GM12873 (cell line): ENCODE results near the gene STRIP2.

ENCODE experiments used
- CTCF ChIP-seq: IDR thresholded peaks from 2 replicates; pipeline ENCODE4 v1.5.1; 2012; ENCODE audit warnings: low read depth, mild to moderate bottlenecking, moderate library complexity, low read length, control low read depth; ENCODE audit not compliant: insufficient read depth; ENCODE audit errors: missing control alignments

STRIP2 gene

GRCh38 chr7:129464194-129464593, 30.0 kb downstream of the STRIP2 start:
- TF ChIP-seq CTCF, result no peak

DNA sequence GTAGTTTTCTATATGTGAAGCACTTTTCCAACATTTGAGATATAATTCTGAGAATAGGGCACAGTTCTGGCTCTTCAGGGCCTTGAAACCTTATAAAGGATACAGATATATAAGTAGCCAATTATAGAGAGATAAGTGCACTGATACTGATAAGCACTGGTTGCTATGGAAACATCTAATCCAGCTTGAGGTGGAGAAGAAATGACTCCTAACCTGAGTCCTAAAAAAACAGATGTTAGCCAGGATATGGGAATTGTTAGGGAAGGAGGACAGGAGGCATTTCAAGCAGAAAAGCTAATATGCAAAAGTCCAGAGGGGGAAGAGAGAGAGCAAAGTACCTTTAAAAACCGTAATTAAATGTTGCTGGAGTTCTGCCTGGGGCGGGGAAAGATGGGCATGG, 30.8 kb downstream of the STRIP2 start:
- no peak for TF ChIP-seq CTCF

- TF ChIP-seq CTCF, result no peak
Observed at GRCh38 chr7:129466796-129467195, 32.6 kb downstream of the STRIP2 start.

DNA sequence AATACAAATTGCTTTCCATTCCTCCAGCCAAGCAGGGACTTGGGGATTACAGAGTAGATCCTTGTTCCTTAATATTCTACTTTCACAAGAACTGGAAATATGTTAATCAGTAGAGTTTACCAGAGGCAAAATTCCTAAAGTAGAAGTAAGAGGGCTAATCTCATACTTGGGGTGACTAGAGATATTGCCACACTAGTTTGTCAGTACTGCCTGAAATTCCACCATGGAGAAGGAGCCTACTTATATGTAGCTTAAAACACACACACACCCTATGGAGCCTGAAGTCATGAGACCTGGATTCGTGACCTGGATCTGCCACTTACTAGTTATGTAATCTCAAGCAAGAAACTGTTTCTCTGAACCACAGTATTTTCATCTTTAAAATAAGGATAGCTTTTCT, 33.9 kb downstream of the STRIP2 start:
- TF ChIP-seq CTCF, result no peak

- TF ChIP-seq CTCF, result no peak
Observed at GRCh38 chr7:129468547-129468946, 34.3 kb downstream of the STRIP2 start.

DNA sequence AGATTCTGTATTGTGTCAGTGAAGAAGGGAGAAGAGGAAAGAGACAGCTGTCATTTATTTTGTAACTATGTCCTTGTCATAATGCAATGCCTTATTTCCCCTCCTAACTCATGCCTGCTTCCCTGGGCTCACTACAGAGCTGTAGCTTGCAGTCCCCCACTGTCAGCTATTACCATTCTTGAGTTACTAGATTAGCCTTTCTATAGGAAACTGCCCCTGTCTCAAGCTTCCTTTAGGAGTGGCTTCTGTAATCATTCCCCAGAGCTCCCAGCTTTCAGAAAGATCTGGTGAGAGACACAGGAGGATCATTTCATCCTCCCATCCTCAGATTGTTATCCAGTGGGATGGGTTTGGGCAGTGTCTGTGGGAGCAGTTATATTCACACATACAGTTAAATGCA, 35.7 kb downstream of the STRIP2 start:
- no peak for TF ChIP-seq CTCF

DNA sequence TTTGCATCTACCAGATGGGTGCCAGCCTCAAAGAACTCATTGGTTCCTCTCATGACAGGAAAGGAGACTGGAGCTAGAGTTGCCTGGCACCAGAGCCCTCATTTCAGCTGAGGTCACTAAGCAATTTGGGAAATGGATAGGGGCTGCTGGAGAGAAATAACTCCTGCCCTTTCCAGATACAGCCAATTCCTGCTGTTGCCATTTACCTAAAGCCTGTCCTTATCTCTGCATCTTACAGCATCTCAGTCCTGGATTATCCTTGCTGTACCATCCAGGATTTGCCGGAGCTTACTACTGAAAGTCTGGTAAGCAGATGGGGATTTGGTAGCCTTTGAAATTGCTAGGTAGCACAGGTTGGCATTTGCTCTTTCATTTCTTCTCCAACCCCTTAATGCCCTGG, 36.2 kb downstream of the STRIP2 start:
- TF ChIP-seq CTCF, result no peak
